Trophoblast cell (in vitro differentiated cells and primary cell): Measurements from ENCODE around the gene FGF2.

Experiments used
- DNase-seq, 2 donors: peaks; one replicate each; pipeline ENCODE4 v3.0.0-alpha.2; 2016
- H2AFZ ChIP-seq: 2 replicates; pipeline ENCODE4 v1.6.1; 2013; ENCODE audit warnings: low read length, moderate library complexity, mild to moderate bottlenecking; ENCODE audit not compliant: insufficient read depth, poor library complexity
- H2AK5ac ChIP-seq: 2 replicates; pipeline ENCODE4 v1.6.1; 2013; ENCODE audit warnings: mild to moderate bottlenecking, low read length
- H2BK120ac ChIP-seq: 2 replicates; pipeline ENCODE4 v1.6.1; 2013; ENCODE audit warnings: low read length, mild to moderate bottlenecking, moderate library complexity; ENCODE audit not compliant: insufficient read depth, poor library complexity
- H2BK12ac ChIP-seq: 2 replicates; pipeline ENCODE4 v1.6.1; 2013; ENCODE audit warnings: mild to moderate bottlenecking, low read length, moderate library complexity
- H2BK5ac ChIP-seq: 2 replicates; pipeline ENCODE4 v1.6.1; 2013; ENCODE audit warnings: low read length, low read depth, moderate library complexity, mild to moderate bottlenecking; ENCODE audit not compliant: poor library complexity
- H3K14ac ChIP-seq: 2 replicates; pipeline ENCODE4 v1.6.1; 2013; ENCODE audit warnings: mild to moderate bottlenecking, low read length
- H3K18ac ChIP-seq: 2 replicates; pipeline ENCODE4 v1.6.1; 2013; ENCODE audit warnings: mild to moderate bottlenecking, low read length
- H3K23ac ChIP-seq: 2 replicates; pipeline ENCODE4 v1.6.1; 2013; ENCODE audit warnings: low read length
- H3K27ac ChIP-seq: 2 replicates; pipeline ENCODE4 v1.5.1; 2013; ENCODE audit warnings: low read depth, mild to moderate bottlenecking, inconsistent platforms, low read length, moderate library complexity
- H3K27me3 ChIP-seq: 2 replicates; pipeline ENCODE4 v1.6.1; 2013; ENCODE audit warnings: inconsistent platforms, mild to moderate bottlenecking, low read length, moderate library complexity; ENCODE audit not compliant: insufficient read depth
- H3K36me3 ChIP-seq, 2 experiments: 1 replicate in 1 of 2; 2 replicates in 1 of 2; pipeline ENCODE4 v1.6.1; 2013; ENCODE audit warnings: low read length in 2 of 2, mild to moderate bottlenecking in 2 of 2, moderate library complexity in 1 of 2; ENCODE audit not compliant: insufficient read depth in 2 of 2, control insufficient read depth in 1 of 2
- H3K4ac ChIP-seq: 2 replicates; pipeline ENCODE4 v1.6.1; 2013; ENCODE audit warnings: low read depth, mild to moderate bottlenecking, low read length, moderate library complexity
- H3K4me1 ChIP-seq, 2 experiments: 1 replicate in 1 of 2; 2 replicates in 1 of 2; pipeline ENCODE4 v1.6.1; 2013; ENCODE audit warnings: low read length in 2 of 2, mild to moderate bottlenecking in 2 of 2, moderate library complexity in 1 of 2; ENCODE audit not compliant: insufficient read depth in 2 of 2, control insufficient read depth in 1 of 2
- H3K4me2 ChIP-seq: 2 replicates; pipeline ENCODE4 v1.6.1; 2013; ENCODE audit warnings: inconsistent platforms, mild to moderate bottlenecking, low read length, moderate library complexity
- H3K4me3 ChIP-seq: 2 replicates; pipeline ENCODE4 v1.5.1; 2013; ENCODE audit warnings: mild to moderate bottlenecking, low read depth, low read length, inconsistent platforms
- H3K79me1 ChIP-seq: one replicate; pipeline ENCODE4 v1.6.1; 2013; ENCODE audit warnings: low read length
- H3K79me2 ChIP-seq: 2 replicates; pipeline ENCODE4 v1.6.1; 2013; ENCODE audit warnings: low read length, mild to moderate bottlenecking; ENCODE audit not compliant: control insufficient read depth, insufficient read depth, poor library complexity
- H3K9ac ChIP-seq: 2 replicates; pipeline ENCODE4 v1.6.1; 2013; ENCODE audit warnings: mild to moderate bottlenecking, low read length
- H3K9me3 ChIP-seq: 2 replicates; pipeline ENCODE4 v1.6.1; 2013; ENCODE audit warnings: low read depth, mild to moderate bottlenecking, control low read depth, inconsistent platforms, low read length; ENCODE audit not compliant: insufficient read depth
- H4K12ac ChIP-seq: 2 replicates; pipeline ENCODE4 v1.6.1; 2013; ENCODE audit warnings: low read depth, mild to moderate bottlenecking, low read length, moderate library complexity
- H4K8ac ChIP-seq: 2 replicates; pipeline ENCODE4 v1.6.1; 2013; ENCODE audit warnings: low read depth, mild to moderate bottlenecking, low read length, moderate library complexity
- H4K91ac ChIP-seq: one replicate; pipeline ENCODE4 v1.6.1; 2013; ENCODE audit warnings: low read depth, mild to moderate bottlenecking, low read length, moderate library complexity
- WGBS: extraction: QIAGEN DNeasy Blood & Tissue Kit; methylation state at CpG from one replicate; pipeline ENCODE4 v1.1.7; 2013; ENCODE audit warnings: missing lambda C conversion rate; ENCODE audit not compliant: insufficient read length, insufficient coverage; ENCODE audit errors: extremely low coverage; 5-methylcytosine and 5-hydroxymethylcytosine counted together

Gene FGF2

GRCh38 chr4:122900314-122900713 is 73.7 kb downstream of the FGF2 start:
- no peaks in the 10 kb centered on the region for H3K79me2 ChIP-seq
- WGBS: no CpG with 5 or more reads among the region's 3 CpGs
- no peak overlapping the region for H4K91ac ChIP-seq
- no peak overlapping the region for H2AK5ac ChIP-seq
- H3K9ac ChIP-seq: no peak overlapping the region
- H3K23ac ChIP-seq: no peak overlapping the region
- H2BK120ac ChIP-seq: no peak overlapping the region
- H3K4ac ChIP-seq: no peak overlapping the region
- H2BK12ac ChIP-seq: no peak overlapping the region
- H4K8ac ChIP-seq: no peak overlapping the region
- DNase-seq: no peak
- no peaks in the 10 kb centered on the region for H3K27me3 ChIP-seq
- no peaks in the 10 kb centered on the region for H3K36me3 ChIP-seq
- no peak overlapping the region for H2BK5ac ChIP-seq
- no peak overlapping the region for H3K4me3 ChIP-seq
- H3K14ac ChIP-seq: no peak overlapping the region
- H3K79me1 ChIP-seq: no peaks in the 10 kb centered on the region
- no peak overlapping the region for H3K4me2 ChIP-seq
- H3K18ac ChIP-seq: no peak overlapping the region
- no peaks in the 10 kb centered on the region for H3K4me1 ChIP-seq
- H3K9me3 ChIP-seq: no peaks in the 10 kb centered on the region
- no peak overlapping the region for H3K27ac ChIP-seq
- no peak overlapping the region for H2AFZ ChIP-seq
- H4K12ac ChIP-seq: no peak overlapping the region

GRCh38 chr4:122901247-122902010 is 74.8 kb downstream of the FGF2 start:
- WGBS: no CpG with 5 or more reads among the region's 2 CpGs
- Histone ChIP-seq H3K27me3 (no peaks in the 10 kb centered on the region), H3K23ac (no peak overlapping the region), H3K36me3 (no peaks in the 10 kb centered on the region), H3K79me1 (no peaks in the 10 kb centered on the region), H2BK5ac (no peak overlapping the region), H3K18ac (no peak overlapping the region), H3K9ac (no peak overlapping the region), H2AFZ (no peak overlapping the region), H4K8ac (no peak overlapping the region), H3K9me3 (no peaks in the 10 kb centered on the region), H3K4me2 (no peak overlapping the region), H3K4me3 (no peak overlapping the region), H3K4ac (no peak overlapping the region), H3K79me2 (no peaks in the 10 kb centered on the region), H3K27ac (no peak overlapping the region), H3K14ac (no peak overlapping the region), H2BK12ac (no peak overlapping the region), H2AK5ac (no peak overlapping the region), H2BK120ac (no peak overlapping the region), H4K12ac (no peak overlapping the region), H3K4me1 (no peaks in the 10 kb centered on the region), H4K91ac (no peak overlapping the region)
- DNase-seq: no peak

- H2BK120ac ChIP-seq: no peak overlapping the region
- H2AFZ ChIP-seq: no peak overlapping the region
- H3K4me1 ChIP-seq: no peaks in the 10 kb centered on the region
- H3K27me3 ChIP-seq: no peaks in the 10 kb centered on the region
- no peak overlapping the region for H4K91ac ChIP-seq
- H3K14ac ChIP-seq: no peak overlapping the region
- no peak for DNase-seq
- no peak overlapping the region for H3K4me3 ChIP-seq
- H2BK5ac ChIP-seq: no peak overlapping the region
- no peak overlapping the region for H4K8ac ChIP-seq
- H3K27ac ChIP-seq: no peak overlapping the region
- H3K23ac ChIP-seq: no peak overlapping the region
- H3K79me1 ChIP-seq: no peaks in the 10 kb centered on the region
- no peak overlapping the region for H3K18ac ChIP-seq
- no peak overlapping the region for H3K4ac ChIP-seq
- no peaks in the 10 kb centered on the region for H3K79me2 ChIP-seq
- H4K12ac ChIP-seq: no peak overlapping the region
- no peak overlapping the region for H2AK5ac ChIP-seq
- no peak overlapping the region for H3K9ac ChIP-seq
- no peaks in the 10 kb centered on the region for H3K36me3 ChIP-seq
- H2BK12ac ChIP-seq: no peak overlapping the region
- H3K9me3 ChIP-seq: no peaks in the 10 kb centered on the region
- H3K4me2 ChIP-seq: no peak overlapping the region
These were observed 77.2 kb downstream of the FGF2 start for GRCh38 chr4:122903766-122904288.

GRCh38 chr4:122906859-122907305 is 80.3 kb downstream of the FGF2 start:
- no peak overlapping the region for H3K27ac ChIP-seq
- H3K9ac ChIP-seq: no peak overlapping the region
- no peak for DNase-seq
- no peaks in the 10 kb centered on the region for H3K4me1 ChIP-seq
- H3K36me3 ChIP-seq: no peaks in the 10 kb centered on the region
- H3K23ac ChIP-seq: no peak overlapping the region
- H2BK5ac ChIP-seq: no peak overlapping the region
- no peak overlapping the region for H3K4me2 ChIP-seq
- H3K79me2 ChIP-seq: no peaks in the 10 kb centered on the region
- no peak overlapping the region for H2AK5ac ChIP-seq
- no peak overlapping the region for H3K4ac ChIP-seq
- no CpG with 5 or more reads among the region's 7 CpGs for WGBS
- no peak overlapping the region for H2AFZ ChIP-seq
- H2BK12ac ChIP-seq: no peak overlapping the region
- no peaks in the 10 kb centered on the region for H3K79me1 ChIP-seq
- no peak overlapping the region for H4K91ac ChIP-seq
- no peak overlapping the region for H4K12ac ChIP-seq
- H2BK120ac ChIP-seq: no peak overlapping the region
- no peak overlapping the region for H3K14ac ChIP-seq
- no peak overlapping the region for H3K4me3 ChIP-seq
- H3K18ac ChIP-seq: no peak overlapping the region
- H3K27me3 ChIP-seq: no peaks in the 10 kb centered on the region
- H4K8ac ChIP-seq: no peak overlapping the region
- H3K9me3 ChIP-seq: no peaks in the 10 kb centered on the region
